NCI-H2196 (cell line): ENCODE results near the gene C6orf15.

Experiments used
- DNase-seq: peaks from one replicate; lab custom pipeline; 2025; ENCODE audit not compliant: unreplicated experiment; lab: John Stamatoyannopoulos, UW

The C6orf15 gene

GRCh38 chr6:31131595-31131994, 19.2 kb upstream of the C6orf15 start:
- DNase-seq, result no peak

GRCh38 chr6:31130751-31131150, 18.4 kb upstream of the C6orf15 start:
- DNase-seq, result no peak

- no peak for DNase-seq
Measured at GRCh38 chr6:31129130-31129529, 16.8 kb upstream of the C6orf15 start.

DNA sequence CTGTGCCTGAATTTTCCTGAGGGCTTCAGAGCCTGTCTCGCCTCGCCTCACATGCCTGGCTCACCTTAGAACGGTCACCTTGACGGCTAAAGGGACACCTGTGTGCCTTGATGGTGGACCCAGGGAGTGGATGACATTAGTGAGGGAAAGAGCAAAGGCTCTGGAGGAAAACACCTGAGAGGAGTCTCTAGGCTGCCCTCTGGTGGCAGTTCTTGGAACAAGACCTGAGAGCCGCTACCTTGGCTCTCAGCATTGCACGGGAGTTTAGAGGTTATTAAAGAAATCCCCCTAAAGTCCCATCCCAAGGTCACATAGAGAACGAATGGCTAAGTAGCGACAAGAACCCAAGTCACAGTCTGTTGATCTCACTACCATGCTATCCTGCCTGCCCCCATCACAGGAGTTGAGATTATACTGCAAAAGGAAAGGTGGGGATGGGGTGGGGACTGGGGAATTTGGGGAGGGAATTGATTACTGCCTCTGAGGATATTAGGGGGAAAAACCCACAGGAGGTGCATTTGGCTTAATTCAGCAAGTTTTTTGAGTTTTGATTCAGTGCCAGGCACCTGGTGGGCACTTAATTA, 15.8 kb upstream of the C6orf15 start:
- peak; percentile 75 for DNase-seq

DNA sequence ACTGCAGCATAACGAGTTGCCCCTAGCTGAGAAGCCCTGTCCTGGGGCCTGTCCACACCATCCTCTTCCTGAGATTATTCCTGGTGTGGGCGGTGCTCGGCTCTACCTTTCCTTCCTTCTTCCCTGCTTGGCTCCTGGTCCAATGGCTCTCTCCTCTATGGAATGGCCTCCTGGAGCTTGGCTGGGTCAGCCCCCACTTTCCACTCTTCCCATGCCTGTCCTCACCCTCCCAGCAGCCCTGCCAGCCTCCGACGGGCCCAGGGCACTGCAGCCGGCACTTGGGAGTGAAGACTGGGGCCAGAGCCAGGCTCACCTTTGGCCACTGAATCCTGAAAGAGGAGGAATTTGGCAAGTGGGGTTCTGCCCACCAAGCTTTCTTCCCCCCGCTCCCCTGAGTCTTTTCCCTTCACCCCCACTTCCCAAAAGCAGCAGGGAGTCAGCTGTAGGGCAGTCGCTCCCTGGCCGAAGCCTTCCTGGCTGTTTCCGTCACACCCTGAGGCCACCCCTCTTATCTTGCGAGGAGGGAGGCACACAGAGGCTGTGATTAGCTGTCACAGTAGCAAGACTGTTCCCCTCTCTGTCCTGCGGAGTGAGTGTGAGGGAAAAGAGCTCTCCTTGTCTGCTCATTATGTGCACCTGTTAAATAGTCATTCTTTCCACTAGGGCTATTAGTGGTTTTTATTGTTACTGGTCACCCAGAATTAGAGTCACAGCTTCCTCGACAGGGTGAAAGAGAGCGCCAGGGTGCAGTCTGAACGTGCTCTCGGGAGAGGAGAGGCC, 14.2 kb upstream of the C6orf15 start:
- DNase-seq, result no peak

DNA sequence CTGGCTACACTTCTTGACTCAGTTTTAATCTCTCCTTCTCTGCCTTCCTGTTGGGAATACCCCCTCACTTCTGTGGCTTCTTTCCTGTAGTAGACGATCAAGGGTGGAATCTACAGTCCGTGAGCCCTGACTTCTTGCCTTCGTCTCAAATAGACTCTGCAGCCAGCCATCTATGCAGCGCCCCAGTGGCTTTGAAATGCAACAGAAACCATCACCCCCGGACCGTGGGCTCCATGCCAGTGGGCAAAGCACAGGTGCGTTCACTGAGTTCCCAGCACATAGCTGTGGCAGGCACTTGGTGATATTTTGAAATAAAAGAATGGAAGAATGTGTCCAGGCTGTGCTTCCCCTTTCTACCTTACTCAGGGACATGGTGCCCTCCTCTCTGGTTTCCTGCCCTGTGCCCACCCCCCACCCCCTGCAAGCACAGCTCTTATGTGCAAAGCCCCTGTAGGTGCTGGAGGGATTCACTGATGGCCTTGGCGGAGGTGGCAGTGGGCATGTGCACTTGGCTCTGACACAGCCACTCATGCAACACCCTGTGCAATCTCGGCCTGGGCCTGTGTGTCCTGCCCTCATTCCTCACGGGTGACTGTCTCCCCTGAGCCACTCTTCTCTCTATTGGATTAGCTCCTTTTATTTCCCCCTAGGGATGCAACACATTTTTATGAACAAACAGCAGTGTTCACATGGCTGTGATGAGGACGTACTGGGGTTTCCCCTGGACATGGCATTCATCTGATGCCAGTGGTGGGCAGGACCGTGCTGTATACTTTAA, 13.4 kb upstream of the C6orf15 start:
- DNase-seq, result no peak

DNA sequence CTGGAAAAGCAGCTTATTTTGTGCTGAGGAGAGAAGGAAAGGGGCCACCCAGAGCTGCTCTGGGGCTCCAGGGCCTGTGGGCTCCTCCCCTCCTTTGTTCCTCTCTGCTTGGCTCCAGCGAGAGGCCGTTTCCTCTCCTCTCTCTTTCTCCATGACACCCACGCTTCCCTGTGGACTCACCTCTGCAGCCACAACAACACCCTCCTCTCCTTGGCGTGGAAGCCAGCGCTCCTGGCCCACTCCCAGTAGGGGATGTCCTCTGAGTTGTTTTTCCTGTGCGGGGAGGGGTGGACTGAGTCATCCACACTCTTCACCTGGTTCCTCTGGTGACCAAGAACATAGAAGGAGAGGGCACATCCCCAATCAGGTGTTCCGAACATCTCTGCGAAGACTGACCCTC, 12.8 kb upstream of the C6orf15 start:
- peak; percentile 33 for DNase-seq

GRCh38 chr6:31122791-31123706, 10.7 kb upstream of the C6orf15 start:
- peak; percentile 65 for DNase-seq

DNA sequence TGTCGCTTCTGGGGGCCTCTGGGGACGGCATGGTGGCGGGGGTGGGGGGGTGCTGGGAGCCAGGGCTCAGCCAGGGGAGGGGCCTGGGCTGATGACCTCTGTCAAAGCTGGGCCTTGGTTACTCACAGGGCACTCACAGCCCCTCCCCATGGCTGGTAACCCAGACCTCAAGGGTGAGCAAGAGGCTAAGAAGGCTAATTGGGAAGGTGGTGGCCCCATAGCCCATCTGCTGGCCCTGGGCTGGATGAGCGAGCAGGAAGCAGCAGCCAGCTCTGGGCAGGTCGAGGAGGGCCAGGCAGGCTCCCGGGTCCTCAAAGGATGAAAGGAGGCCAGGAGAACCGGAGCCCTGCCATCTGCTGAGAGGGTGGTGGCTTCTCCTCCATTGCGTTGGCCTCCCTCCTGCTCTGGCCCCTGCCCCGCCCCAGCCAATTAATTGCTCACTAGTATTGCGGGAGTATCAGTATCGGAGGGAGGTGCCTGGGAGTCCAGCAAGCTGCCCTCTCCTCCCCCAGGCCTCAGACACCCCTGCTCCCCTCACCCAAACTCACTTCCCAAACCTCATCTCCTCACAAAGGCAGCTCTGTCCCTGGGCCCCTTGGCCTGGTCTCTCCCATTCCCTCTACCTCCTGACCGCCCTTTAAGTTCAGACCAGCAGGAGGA, 8.9 kb upstream of the C6orf15 start:
- DNase-seq, result no peak

DNA sequence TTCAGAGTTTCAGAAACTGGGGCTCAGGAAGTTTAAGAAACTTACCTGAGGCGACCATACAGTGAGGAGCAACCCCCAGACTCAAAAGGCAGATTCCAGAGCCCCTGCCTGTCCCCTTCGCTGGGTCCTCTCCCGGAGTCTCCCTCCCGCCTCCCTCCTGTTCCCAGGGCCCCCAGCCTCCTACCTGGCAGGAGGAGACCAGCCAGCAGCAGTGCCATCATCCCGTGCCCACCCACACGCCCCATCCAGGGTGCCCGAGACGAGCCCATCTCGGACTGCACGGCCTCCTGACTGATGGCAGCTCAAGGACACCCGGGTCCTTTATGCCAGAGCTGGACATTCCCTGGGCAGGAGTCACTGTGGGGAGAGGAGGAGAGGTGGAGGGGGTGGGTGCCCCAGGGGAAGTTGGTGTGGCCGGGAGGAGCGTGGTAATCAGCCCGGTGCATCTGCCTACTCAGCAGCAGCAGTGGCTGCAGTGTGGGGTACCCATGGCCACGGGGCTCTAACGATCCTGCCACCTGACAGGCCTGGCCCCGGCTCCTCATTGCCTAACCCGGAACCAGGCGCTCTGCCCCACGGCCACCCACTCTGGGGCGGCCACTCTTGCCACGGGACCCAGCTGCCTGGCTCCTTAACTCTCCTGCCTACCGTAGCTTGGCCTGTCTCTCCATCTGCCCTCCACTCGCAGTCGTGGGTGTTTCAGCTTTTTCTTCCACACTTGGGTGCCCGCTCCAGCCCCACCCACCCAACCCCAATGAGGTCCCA, 8.0 kb upstream of the C6orf15 start, which contains the start of gene CDSN:
Gene CDSN (minus strand): TSS at position 296 of the 765 bp plus-strand sequence. CDS start 27 bp downstream, at position 269.
- no peak for DNase-seq

DNA sequence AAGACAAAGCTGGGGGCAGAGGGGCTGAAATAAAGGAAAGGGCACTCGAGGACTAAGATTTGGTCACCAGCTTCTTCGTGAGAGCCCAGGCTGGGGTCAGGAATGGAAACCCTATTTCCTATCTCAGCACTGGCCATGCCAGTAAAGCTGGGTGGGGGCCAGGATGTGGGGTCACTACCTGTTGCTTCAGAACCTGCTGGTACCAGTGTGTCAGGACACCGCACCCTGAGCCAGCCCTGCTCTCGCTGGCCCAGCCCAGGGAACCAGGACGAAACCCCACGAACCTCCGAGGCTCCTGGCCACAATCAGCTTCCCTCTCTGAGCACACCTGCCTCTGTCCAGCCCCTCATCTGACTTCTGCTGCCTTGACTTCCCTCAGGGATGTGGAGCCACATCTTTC, 5.8 kb upstream of the C6orf15 start:
- no peak for DNase-seq

DNA sequence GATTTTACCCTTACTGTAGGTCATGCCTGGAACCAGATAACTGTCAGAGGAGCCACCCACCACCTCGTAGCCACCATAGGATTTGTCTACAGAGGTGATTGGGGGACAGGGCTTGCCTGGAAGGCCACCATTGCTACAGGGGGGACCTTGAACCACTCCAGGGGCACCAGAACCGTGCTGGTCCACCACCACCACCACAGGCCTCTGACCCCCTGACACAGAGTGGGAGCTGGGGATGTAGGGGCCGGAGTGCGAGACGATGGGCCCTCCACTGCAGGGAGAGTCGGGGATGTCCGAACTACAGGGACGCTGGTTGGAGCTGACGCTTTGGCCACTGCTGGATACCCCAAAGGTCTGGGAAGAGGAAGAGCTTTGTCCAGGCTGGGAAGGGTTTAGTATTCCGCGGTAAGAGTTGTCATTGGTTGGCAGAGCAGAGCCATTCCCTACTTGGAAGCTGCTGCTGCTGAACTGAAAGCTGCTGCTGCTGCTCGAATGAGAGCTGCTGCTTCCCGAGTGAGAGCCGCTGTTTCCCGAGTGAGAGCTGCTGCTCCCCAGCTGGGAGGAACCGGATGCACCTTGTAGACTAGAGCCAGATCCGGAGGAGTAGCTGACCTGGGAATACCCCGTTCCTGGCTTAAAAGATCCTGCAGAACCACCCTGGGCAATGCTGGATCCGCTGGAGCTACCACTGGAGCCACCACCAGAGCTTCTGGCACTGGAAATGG, 4.4 kb upstream of the C6orf15 start:
- no peak for DNase-seq

DNA sequence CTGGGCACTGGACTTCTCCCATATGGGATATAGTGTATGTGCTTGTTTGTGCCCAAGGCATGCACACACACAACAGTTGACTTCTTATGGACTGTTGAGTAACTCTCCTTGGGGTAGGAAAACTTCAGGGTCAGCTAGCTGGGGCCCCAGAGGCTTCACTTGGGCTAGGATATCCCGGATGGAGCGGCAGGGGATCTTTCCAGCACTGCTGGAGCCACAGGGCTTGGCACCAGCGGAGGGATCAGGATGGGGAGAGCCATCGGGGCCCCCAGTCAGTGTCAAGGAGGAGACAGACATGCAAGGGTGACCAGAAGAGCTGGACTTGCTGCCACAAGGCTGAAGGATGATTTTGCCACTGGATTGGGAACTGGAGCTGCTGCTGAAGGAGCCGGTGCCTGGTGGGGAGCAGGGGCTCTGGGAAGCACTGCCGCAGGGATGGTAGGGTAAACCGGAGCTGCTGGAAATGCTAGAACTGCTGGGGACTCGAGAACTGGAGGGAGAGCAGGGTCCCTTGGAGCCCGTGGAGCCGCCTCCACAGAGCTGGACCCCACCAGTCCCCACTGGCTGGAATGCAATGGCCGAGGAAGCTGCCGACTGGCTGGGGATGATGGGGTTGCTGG, 3.7 kb upstream of the C6orf15 start:
- DNase-seq, result no peak

- no peak for DNase-seq
Measured at GRCh38 chr6:31114970-31115849, 2.8 kb upstream of the C6orf15 start.

GRCh38 chr6:31114541-31114878, 2.1 kb upstream of the C6orf15 start, which contains the start of gene PSORS1C1:
PSORS1C1 (plus strand) TSS chr6:31114800; CDS start chr6:31129633, 14,833 bp downstream.
- DNase-seq, result no peak

DNA sequence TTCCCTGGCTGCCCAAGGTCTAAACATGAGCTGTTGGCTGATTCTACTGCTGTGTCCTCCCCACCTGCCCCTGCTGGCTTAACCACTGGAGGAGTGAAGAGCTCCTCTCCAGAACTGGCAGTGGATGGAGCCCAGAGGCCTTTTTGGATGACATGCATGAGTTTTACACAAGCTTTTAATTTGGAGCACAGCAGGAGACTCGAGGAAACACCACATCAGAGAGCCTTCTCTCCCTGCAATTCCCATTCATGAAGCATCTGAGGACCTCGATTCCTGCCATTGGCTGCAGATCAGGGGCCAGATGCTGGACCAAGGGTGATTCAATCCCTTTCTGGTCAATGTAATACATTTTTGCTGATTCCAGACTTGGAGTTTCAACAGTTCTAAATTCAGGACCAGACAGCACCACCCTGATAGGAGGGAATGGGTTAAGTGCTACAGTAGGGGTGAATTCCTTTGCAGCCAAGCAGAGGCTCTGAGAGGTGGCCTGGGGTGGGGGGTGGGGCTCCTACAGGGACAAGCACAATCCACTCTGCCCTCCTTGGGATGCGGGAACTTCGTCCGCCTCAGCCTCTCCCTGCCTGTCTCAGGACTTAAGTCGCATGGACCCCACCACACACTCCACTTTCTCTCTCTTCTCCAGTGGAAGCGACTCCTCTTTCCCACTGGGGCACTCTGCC, 1.6 kb upstream of the C6orf15 start:
- DNase-seq, result no peak

GRCh38 chr6:31111712-31112111, 663 bp downstream of the C6orf15 start:
- DNase-seq, result no peak
